ENCODE data around the gene ZC3H12D.
A peak's percentile ranks its signal among the peaks of the same experiment; 100 is the strongest.

The ZC3H12D gene

DNA sequence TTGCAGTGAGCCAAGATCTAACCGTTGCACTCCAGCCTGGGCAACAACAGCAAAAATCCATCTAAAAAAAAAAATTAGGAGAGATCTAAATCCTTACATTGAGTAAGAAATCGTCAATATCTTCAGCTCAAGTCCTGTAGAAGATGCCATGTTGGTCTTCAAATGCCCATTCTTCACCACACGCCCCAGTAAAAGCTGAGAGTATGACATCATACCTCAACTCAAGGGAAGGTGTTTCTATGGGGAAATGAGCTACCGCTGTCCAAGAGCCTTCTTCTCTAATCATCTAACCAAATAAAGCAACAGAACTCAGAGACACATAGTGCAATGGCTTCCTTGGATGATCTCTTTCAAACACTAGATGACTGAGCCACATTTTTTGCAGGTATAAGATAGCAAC is 2.5 kb upstream of the ZC3H12D start:
- no peaks in the 10 kb centered on the region for H3K79me1 ChIP-seq (ENCODE audit: low read depth, low read length)
- no peak overlapping the region for H3K23ac ChIP-seq (ENCODE audit: low read depth, low read length, poor library complexity)
- no peak overlapping the region for H2AFZ ChIP-seq (ENCODE audit: low read length)
- no peak overlapping the region for H3K4ac ChIP-seq (ENCODE audit: low read length)
- no peak overlapping the region for H3K27ac ChIP-seq (replicated peaks; ENCODE audit: low read length)
- DNase-seq (ENCODE audit: low spot score): no peak
- no peaks in the 10 kb centered on the region for H3K9me3 ChIP-seq (replicated peaks in 1 of 2; ENCODE audit: control insufficient read depth in 2 of 2, insufficient read depth in 1 of 2, low read depth in 1 of 2, low read length in 2 of 2)
- H3K27me3 ChIP-seq (ENCODE audit: control insufficient read depth in 3 of 3, insufficient read depth in 3 of 3, low read depth in 1 of 3, low read length in 3 of 3): no peaks in the 10 kb centered on the region
- no peak overlapping the region for H3K18ac ChIP-seq (ENCODE audit: low read length)
- no peak overlapping the region for H3K4me3 ChIP-seq (ENCODE audit: low read length in 2 of 2)
- peaks cover 0 to under 1% of the 10 kb centered on the region in 2 donors for H3K4me1 ChIP-seq (ENCODE audit: control insufficient read depth in 2 of 2, insufficient read depth in 1 of 2, low read depth in 1 of 2, low read length in 2 of 2)
- no peaks in the 10 kb centered on the region for H3K36me3 ChIP-seq (replicated peaks in 1 of 2; ENCODE audit: control insufficient read depth in 2 of 2, insufficient read depth in 2 of 2, low read length in 2 of 2)
- no peak overlapping the region for H2BK12ac ChIP-seq (ENCODE audit: low read length)
- no peak overlapping the region for H2BK120ac ChIP-seq (ENCODE audit: low read depth, low read length)
- no peak overlapping the region for H2AK5ac ChIP-seq (ENCODE audit: low read depth, low read length)
- no peak overlapping the region for H4K8ac ChIP-seq (ENCODE audit: low read depth, low read length)
- H2BK5ac ChIP-seq (ENCODE audit: low read length): no peak overlapping the region
- no CpG with 5 or more reads among the region's 4 CpGs for WGBS, 2 donors (ENCODE audit: extremely low coverage in 2 of 2, insufficient read length in 2 of 2, insufficient replicate concordance in 1 of 2)
- no peak overlapping the region for H3K9ac ChIP-seq (ENCODE audit: low read depth, low read length, poor library complexity)
- no peak overlapping the region for H3K4me2 ChIP-seq (ENCODE audit: insufficient read depth, low read length, poor library complexity, severe bottlenecking)
- no peak overlapping the region for H3K14ac ChIP-seq (ENCODE audit: low read length)
- H4K91ac ChIP-seq (ENCODE audit: low read depth, low read length, poor library complexity): no peak overlapping the region
- H2BK15ac ChIP-seq (ENCODE audit: low read length): no peak overlapping the region

DNA sequence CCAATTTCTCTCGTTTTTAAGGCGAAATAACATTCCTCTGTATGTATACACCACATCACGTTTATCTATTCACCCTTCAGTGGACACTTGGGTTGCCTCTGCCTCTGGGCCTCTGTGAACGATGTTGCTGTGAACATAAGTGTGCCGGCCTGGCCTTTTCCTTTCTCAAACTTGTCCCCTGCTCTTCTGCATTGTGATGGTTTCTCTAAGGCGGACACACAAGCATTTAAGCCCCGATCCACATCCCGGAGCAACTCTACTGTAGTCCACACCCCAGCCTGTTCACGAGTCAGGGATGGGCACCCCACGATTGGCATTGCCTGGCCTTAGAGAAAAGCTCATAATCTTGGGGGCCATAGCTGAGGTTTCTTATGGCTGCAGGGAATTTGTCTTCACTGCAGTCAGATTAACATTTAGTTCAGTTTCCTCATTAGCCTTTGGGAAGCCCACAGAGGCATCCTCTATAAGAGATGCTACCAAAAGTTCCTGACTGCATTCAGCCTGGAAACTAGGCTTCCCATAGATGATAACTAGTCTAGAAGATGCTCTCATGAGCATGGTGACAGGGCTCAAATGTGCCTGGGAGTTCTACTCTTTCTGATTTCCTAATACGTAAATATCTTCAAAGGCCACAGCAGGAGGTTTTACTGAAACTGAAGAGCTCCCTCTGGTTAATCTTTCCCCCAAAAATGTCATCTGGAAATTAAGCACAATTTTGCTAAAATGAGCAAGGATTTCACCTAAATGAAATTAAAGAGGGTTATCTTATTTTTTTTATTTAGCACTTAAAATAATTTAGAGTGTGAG is 762 bp downstream of the ZC3H12D start:
- Histone ChIP-seq H3K9ac (ENCODE audit: low read depth, low read length, poor library complexity) (no peak overlapping the region), H3K27ac (replicated peaks; ENCODE audit: low read length) (no peak overlapping the region), H3K14ac (ENCODE audit: low read length) (no peak overlapping the region), H2BK15ac (ENCODE audit: low read length) (no peak overlapping the region), H2BK5ac (ENCODE audit: low read length) (no peak overlapping the region), H2AK5ac (ENCODE audit: low read depth, low read length) (no peak overlapping the region), H2AFZ (ENCODE audit: low read length) (no peak overlapping the region), H3K36me3 (replicated peaks in 1 of 2; ENCODE audit: control insufficient read depth in 2 of 2, insufficient read depth in 2 of 2, low read length in 2 of 2) (no peaks in the 10 kb centered on the region), H4K91ac (ENCODE audit: low read depth, low read length, poor library complexity) (no peak overlapping the region), H3K4me1 (ENCODE audit: control insufficient read depth in 2 of 2, insufficient read depth in 1 of 2, low read depth in 1 of 2, low read length in 2 of 2) (peaks cover 3 to 5% of the 10 kb centered on the region in 2 donors), H3K9me3 (replicated peaks in 1 of 2; ENCODE audit: control insufficient read depth in 2 of 2, insufficient read depth in 1 of 2, low read depth in 1 of 2, low read length in 2 of 2) (no peaks in the 10 kb centered on the region), H4K8ac (ENCODE audit: low read depth, low read length) (no peak overlapping the region), H3K23ac (ENCODE audit: low read depth, low read length, poor library complexity) (no peak overlapping the region), H3K27me3 (ENCODE audit: control insufficient read depth in 3 of 3, insufficient read depth in 3 of 3, low read depth in 1 of 3, low read length in 3 of 3) (no peaks in the 10 kb centered on the region), H3K4me3 (ENCODE audit: low read length in 2 of 2) (no peak overlapping the region), H3K4me2 (ENCODE audit: insufficient read depth, low read length, poor library complexity, severe bottlenecking) (no peak overlapping the region), H3K79me1 (ENCODE audit: low read depth, low read length) (no peaks in the 10 kb centered on the region), H3K18ac (ENCODE audit: low read length) (no peak overlapping the region), H2BK120ac (ENCODE audit: low read depth, low read length) (no peak overlapping the region), H3K4ac (ENCODE audit: low read length) (no peak overlapping the region), H2BK12ac (ENCODE audit: low read length) (no peak overlapping the region)
- no CpG with 5 or more reads among the region's 11 CpGs for WGBS, 2 donors (ENCODE audit: extremely low coverage in 2 of 2, insufficient read length in 2 of 2, insufficient replicate concordance in 1 of 2)
- no peak for DNase-seq (ENCODE audit: low spot score)

DNA sequence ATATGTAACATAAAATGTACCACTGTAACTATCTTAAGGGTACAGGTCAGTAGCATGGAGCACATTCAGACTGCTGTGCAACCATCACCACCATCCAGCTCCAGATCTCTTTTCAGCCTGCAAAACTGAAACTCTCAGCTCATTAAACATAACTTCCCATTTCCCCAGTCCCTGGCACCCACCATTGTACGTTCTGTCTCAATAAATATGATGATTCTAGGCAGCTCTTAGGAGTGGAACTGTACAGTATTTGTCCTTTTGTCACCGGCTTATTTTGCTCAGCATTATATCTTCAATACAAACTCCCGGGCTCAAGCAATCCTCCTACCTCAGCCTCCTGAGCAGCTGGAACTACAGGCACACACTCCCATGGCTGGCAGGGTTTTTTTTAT is 1.5 kb downstream of the ZC3H12D start:
- no peak overlapping the region for H3K4ac ChIP-seq (ENCODE audit: low read length)
- H3K9ac ChIP-seq (ENCODE audit: low read depth, low read length, poor library complexity): no peak overlapping the region
- H2AK5ac ChIP-seq (ENCODE audit: low read depth, low read length): no peak overlapping the region
- no peaks in the 10 kb centered on the region for H3K36me3 ChIP-seq (replicated peaks in 1 of 2; ENCODE audit: control insufficient read depth in 2 of 2, insufficient read depth in 2 of 2, low read length in 2 of 2)
- H3K27ac ChIP-seq (replicated peaks; ENCODE audit: low read length): no peak overlapping the region
- H3K23ac ChIP-seq (ENCODE audit: low read depth, low read length, poor library complexity): no peak overlapping the region
- no peak overlapping the region for H2BK5ac ChIP-seq (ENCODE audit: low read length)
- H3K14ac ChIP-seq (ENCODE audit: low read length): no peak overlapping the region
- H3K27me3 ChIP-seq (ENCODE audit: control insufficient read depth in 3 of 3, insufficient read depth in 3 of 3, low read depth in 1 of 3, low read length in 3 of 3): no peaks in the 10 kb centered on the region
- no peak overlapping the region for H3K18ac ChIP-seq (ENCODE audit: low read length)
- no peak overlapping the region for H2AFZ ChIP-seq (ENCODE audit: low read length)
- H3K9me3 ChIP-seq (replicated peaks in 1 of 2; ENCODE audit: control insufficient read depth in 2 of 2, insufficient read depth in 1 of 2, low read depth in 1 of 2, low read length in 2 of 2): no peaks in the 10 kb centered on the region
- H2BK15ac ChIP-seq (ENCODE audit: low read length): no peak overlapping the region
- WGBS, 2 donors (ENCODE audit: extremely low coverage in 2 of 2, insufficient read length in 2 of 2, insufficient replicate concordance in 1 of 2): no CpG with 5 or more reads among the region's 3 CpGs
- H3K79me1 ChIP-seq (ENCODE audit: low read depth, low read length): no peaks in the 10 kb centered on the region
- DNase-seq (ENCODE audit: low spot score): no peak
- H4K8ac ChIP-seq (ENCODE audit: low read depth, low read length): no peak overlapping the region
- H2BK120ac ChIP-seq (ENCODE audit: low read depth, low read length): no peak overlapping the region
- no peak overlapping the region for H3K4me2 ChIP-seq (ENCODE audit: insufficient read depth, low read length, poor library complexity, severe bottlenecking)
- no peak overlapping the region for H2BK12ac ChIP-seq (ENCODE audit: low read length)
- peaks cover 3 to 5% of the 10 kb centered on the region in 2 donors for H3K4me1 ChIP-seq (ENCODE audit: control insufficient read depth in 2 of 2, insufficient read depth in 1 of 2, low read depth in 1 of 2, low read length in 2 of 2)
- H4K91ac ChIP-seq (ENCODE audit: low read depth, low read length, poor library complexity): no peak overlapping the region
- H3K4me3 ChIP-seq (ENCODE audit: low read length in 2 of 2): no peak overlapping the region

GRCh38 chr6:149482545-149483333 is 2.1 kb downstream of the ZC3H12D start:
- no peaks in the 10 kb centered on the region for H3K27me3 ChIP-seq (ENCODE audit: control insufficient read depth in 3 of 3, insufficient read depth in 3 of 3, low read depth in 1 of 3, low read length in 3 of 3)
- no peak overlapping the region for H3K4me2 ChIP-seq (ENCODE audit: insufficient read depth, low read length, poor library complexity, severe bottlenecking)
- H3K23ac ChIP-seq (ENCODE audit: low read depth, low read length, poor library complexity): no peak overlapping the region
- no peak overlapping the region for H2AK5ac ChIP-seq (ENCODE audit: low read depth, low read length)
- H3K4ac ChIP-seq (ENCODE audit: low read length): no peak overlapping the region
- no peaks in the 10 kb centered on the region for H3K79me1 ChIP-seq (ENCODE audit: low read depth, low read length)
- H3K18ac ChIP-seq (ENCODE audit: low read length): no peak overlapping the region
- peak overlapping the region; percentile 91 for H2AFZ ChIP-seq (ENCODE audit: low read length)
- no peak overlapping the region for H2BK120ac ChIP-seq (ENCODE audit: low read depth, low read length)
- no CpG with 5 or more reads among the region's 14 CpGs for WGBS, 2 donors (ENCODE audit: extremely low coverage in 2 of 2, insufficient read length in 2 of 2, insufficient replicate concordance in 1 of 2)
- no peak overlapping the region for H2BK12ac ChIP-seq (ENCODE audit: low read length)
- H2BK5ac ChIP-seq (ENCODE audit: low read length): no peak overlapping the region
- H3K4me3 ChIP-seq (ENCODE audit: low read length in 2 of 2): no peak overlapping the region
- no peak overlapping the region for H4K8ac ChIP-seq (ENCODE audit: low read depth, low read length)
- no peak overlapping the region for H2BK15ac ChIP-seq (ENCODE audit: low read length)
- DNase-seq (ENCODE audit: low spot score): no peak
- H3K9me3 ChIP-seq (replicated peaks in 1 of 2; ENCODE audit: control insufficient read depth in 2 of 2, insufficient read depth in 1 of 2, low read depth in 1 of 2, low read length in 2 of 2): no peaks in the 10 kb centered on the region
- H4K91ac ChIP-seq (ENCODE audit: low read depth, low read length, poor library complexity): no peak overlapping the region
- no peaks in the 10 kb centered on the region for H3K36me3 ChIP-seq (replicated peaks in 1 of 2; ENCODE audit: control insufficient read depth in 2 of 2, insufficient read depth in 2 of 2, low read length in 2 of 2)
- H3K14ac ChIP-seq (ENCODE audit: low read length): no peak overlapping the region
- H3K4me1 ChIP-seq (ENCODE audit: control insufficient read depth in 2 of 2, insufficient read depth in 1 of 2, low read depth in 1 of 2, low read length in 2 of 2): peaks cover 3 to 5% of the 10 kb centered on the region in 2 donors
- no peak overlapping the region for H3K27ac ChIP-seq (replicated peaks; ENCODE audit: low read length)
- H3K9ac ChIP-seq (ENCODE audit: low read depth, low read length, poor library complexity): no peak overlapping the region
